Parietal lobe (tissue), 1 donor: ENCODE data around the gene ADAMTS19. TPM values are rescaled to one million over a fixed set of nuclear protein-coding genes. Genes with fewer than 3 reads are reported as not detected.

Source experiments
- total RNA-seq: library from RNA; depleted of rRNA; stranded (reverse); fragments of >200 nt; gene quantifications from one replicate; pipeline ENCODE4 v1.2.3, GENCODE V29; 2014

Gene ADAMTS19, protein sequence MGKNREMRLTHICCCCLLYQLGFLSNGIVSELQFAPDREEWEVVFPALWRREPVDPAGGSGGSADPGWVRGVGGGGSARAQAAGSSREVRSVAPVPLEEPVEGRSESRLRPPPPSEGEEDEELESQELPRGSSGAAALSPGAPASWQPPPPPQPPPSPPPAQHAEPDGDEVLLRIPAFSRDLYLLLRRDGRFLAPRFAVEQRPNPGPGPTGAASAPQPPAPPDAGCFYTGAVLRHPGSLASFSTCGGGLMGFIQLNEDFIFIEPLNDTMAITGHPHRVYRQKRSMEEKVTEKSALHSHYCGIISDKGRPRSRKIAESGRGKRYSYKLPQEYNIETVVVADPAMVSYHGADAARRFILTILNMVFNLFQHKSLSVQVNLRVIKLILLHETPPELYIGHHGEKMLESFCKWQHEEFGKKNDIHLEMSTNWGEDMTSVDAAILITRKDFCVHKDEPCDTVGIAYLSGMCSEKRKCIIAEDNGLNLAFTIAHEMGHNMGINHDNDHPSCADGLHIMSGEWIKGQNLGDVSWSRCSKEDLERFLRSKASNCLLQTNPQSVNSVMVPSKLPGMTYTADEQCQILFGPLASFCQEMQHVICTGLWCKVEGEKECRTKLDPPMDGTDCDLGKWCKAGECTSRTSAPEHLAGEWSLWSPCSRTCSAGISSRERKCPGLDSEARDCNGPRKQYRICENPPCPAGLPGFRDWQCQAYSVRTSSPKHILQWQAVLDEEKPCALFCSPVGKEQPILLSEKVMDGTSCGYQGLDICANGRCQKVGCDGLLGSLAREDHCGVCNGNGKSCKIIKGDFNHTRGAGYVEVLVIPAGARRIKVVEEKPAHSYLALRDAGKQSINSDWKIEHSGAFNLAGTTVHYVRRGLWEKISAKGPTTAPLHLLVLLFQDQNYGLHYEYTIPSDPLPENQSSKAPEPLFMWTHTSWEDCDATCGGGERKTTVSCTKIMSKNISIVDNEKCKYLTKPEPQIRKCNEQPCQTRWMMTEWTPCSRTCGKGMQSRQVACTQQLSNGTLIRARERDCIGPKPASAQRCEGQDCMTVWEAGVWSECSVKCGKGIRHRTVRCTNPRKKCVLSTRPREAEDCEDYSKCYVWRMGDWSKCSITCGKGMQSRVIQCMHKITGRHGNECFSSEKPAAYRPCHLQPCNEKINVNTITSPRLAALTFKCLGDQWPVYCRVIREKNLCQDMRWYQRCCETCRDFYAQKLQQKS
- 1.9 TPM for total RNA-seq

DNA sequence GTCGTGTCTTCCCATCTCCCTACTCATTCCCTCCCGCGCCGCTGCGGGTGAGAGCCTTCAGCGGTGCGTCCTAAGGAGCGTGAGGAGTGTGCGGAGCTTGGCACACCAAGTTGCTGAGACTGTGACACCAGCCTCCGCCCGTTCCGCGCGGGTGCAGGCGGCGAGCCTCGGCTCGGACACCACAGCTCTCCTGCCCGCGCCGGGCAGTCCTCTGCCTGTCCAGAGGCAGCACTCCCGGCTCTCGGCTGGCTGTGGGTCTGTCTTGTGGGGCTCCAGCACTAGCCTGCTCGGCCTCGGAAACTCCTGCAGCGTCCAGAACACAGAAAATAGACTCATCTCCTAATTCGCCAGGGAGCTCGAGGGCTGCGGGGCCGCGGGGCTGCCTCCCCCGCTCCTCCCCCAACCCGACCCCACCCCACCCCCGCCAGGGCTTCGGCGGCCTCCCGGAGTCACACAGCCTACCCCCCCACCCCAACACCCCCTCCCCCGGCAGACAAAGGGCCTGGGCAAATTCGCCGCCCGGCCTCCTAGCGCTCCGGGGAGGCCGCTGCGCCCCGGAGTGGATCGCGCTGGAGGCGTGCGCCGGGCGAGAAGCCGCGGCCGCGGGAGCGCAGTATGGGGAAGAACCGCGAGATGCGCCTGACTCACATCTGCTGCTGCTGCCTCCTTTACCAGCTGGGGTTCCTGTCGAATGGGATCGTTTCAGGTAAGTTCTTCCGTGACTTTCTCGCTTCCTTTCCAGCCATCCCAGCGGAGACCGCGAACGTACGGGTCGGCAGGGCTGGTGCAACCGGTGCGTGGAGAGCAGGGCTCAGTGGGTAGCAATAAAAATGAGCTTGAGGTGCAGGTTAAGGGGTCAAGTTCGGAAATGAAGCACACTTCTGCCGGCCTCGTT is at the start of gene ADAMTS19:
Gene ADAMTS19 (plus strand): TSS at position 522 of the 895 bp plus-strand sequence. CDS start 94 bp downstream, at position 616.

DNA sequence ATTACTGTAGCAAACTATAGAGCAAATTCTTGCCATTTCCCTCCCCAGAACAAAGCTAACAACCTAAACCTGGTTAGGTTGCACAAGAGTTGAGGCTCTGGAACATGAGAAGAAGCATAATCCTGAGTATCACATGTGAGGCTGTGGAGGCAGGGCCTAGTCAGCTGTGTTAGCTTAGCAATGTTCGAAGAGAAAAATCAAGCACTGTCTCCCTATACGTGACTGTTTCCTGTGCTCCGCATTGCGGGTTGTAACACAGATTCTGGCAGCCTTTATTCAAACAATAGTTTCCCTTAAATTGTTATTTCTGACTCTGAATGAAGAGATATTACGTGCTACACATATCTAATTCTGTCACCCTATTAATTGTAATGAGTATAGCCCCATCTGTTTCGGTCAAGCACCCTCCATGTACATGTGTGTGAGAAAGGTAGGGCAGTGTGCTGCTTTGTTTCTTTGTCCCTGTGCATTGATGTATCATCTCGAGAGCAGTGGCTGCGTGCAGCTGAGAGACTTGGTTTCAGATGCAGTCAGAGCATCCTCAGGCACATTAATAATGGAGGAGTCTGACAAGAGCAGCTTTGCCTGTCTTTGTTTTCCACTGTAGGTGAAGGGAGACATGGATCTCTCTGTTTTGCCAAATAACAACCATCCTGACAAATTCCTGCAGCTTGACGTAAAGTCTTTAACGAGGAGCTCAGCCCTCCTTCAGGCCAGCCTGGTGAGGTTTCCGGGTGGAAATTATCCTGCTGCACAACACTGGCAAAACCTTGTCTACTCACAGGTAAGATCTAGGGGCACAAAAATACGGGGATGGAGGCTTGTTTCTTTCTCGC is 287.7 kb downstream of the ADAMTS19 start, which contains the start of gene MINAR2:
Gene MINAR2 (plus strand): TSS at position 523 of the 836 bp plus-strand sequence. CDS start 97 bp downstream, at position 620.

